ENCODE measurements around the gene BAZ1B. TPM values are rescaled to one million over a fixed set of nuclear protein-coding genes. Genes with fewer than 3 reads are reported as not detected.

Gene BAZ1B
- total and polyA plus RNA-seq, 2 of the 4 experiments (the other 2 are of a cell fraction), result 20.2 to 45.0 TPM

GRCh38 chr7:73544678-73545077 lies 22.6 kb upstream of the BAZ1B start:
- intact Hi-C loops (cut with micrococcal nuclease), result no loop called here
- Histone ChIP-seq H2BK15ac (ENCODE audit: low read depth, low read length) (no peak overlapping the region), H3K27me3 (ENCODE audit: control insufficient read depth, insufficient read depth, low read length) (no peaks in the 10 kb centered on the region), H3K4ac (ENCODE audit: low read depth, low read length) (no peak overlapping the region), H3K36me3 (ENCODE audit: control insufficient read depth, insufficient read depth, low read length) (peaks cover 38% of the 10 kb centered on the region), H3K23ac (ENCODE audit: low read depth, low read length) (no peak overlapping the region), H4K8ac (ENCODE audit: low read depth in 2 of 2, low read length in 2 of 2) (no peak overlapping the region), H3K4me1 (ENCODE audit: control insufficient read depth, insufficient read depth, low read length) (no peaks in the 10 kb centered on the region), H3K18ac (ENCODE audit: low read depth, low read length) (no peak overlapping the region), H2AFZ (replicated peaks; ENCODE audit: low read length, poor library complexity) (no peak overlapping the region), H4K20me1 (ENCODE audit: insufficient read depth, low read length) (peaks cover 27% of the 10 kb centered on the region), H2AK9ac (replicated peaks; ENCODE audit: low read depth, low read length, poor library complexity) (no peak overlapping the region), H4K91ac (ENCODE audit: insufficient read depth, low read depth, low read length) (no peak overlapping the region), H3K4me3 (ENCODE audit: insufficient read depth, low read depth, low read length) (no peak overlapping the region), H2AK5ac (ENCODE audit: low read depth, low read length) (no peak overlapping the region), H3K14ac (replicated peaks; ENCODE audit: low read depth, low read length) (no peak overlapping the region), H3K9me3 (ENCODE audit: control insufficient read depth, insufficient read depth, low read length) (no peaks in the 10 kb centered on the region), H3K79me1 (ENCODE audit: low read depth in 1 of 2, low read length in 2 of 2) (peaks cover 52 to 85% of the 10 kb centered on the region in 2 experiments), H2BK5ac (ENCODE audit: low read depth, low read length, poor library complexity, severe bottlenecking) (no peak overlapping the region), H3K27ac (ENCODE audit: insufficient read depth, low read length) (no peak overlapping the region), H3K9ac (ENCODE audit: low read depth, low read length) (no peak overlapping the region), H4K5ac (ENCODE audit: low read depth, low read length) (no peak overlapping the region), H2BK20ac (ENCODE audit: low read depth, low read length) (no peak overlapping the region), H3K4me2 (ENCODE audit: low read depth, low read length) (no peak overlapping the region), H3K56ac (ENCODE audit: extremely low read depth, insufficient read depth, low read length) (no peak overlapping the region), H2BK120ac (ENCODE audit: low read depth, low read length) (no peak overlapping the region), H3K9me1 (ENCODE audit: insufficient read depth, low read length) (peaks cover 13% of the 10 kb centered on the region; the same call in 1 of the 2 replicates)
- no peak for ATAC-seq (ENCODE audit: low read depth)
- CTCF ChIA-PET, result no interaction called here
- no TSS peak for BruUV-seq (replicated peaks)
- no peak for DNase-seq
- POLR2A ChIA-PET (ENCODE audit: unreplicated experiment), result interaction anchor here (0.7 kb wide), 1 partner anchor 23 kb away, joined by 5 read pairs; no protein-coding TSS in a partner anchor
- no peak for TF ChIP-seq FOS (IDR thresholded peaks at IDR 0.05; ENCODE audit: low read depth, low read length)
- TF ChIP-seq, protein P1, sequence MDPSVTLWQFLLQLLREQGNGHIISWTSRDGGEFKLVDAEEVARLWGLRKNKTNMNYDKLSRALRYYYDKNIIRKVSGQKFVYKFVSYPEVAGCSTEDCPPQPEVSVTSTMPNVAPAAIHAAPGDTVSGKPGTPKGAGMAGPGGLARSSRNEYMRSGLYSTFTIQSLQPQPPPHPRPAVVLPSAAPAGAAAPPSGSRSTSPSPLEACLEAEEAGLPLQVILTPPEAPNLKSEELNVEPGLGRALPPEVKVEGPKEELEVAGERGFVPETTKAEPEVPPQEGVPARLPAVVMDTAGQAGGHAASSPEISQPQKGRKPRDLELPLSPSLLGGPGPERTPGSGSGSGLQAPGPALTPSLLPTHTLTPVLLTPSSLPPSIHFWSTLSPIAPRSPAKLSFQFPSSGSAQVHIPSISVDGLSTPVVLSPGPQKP (IDR thresholded peaks at IDR 0.05; ENCODE audit: borderline replicate concordance, low read depth, low read length), result no peak
- no peak for TF ChIP-seq BHLHE40 (IDR thresholded peaks at IDR 0.05; ENCODE audit: low read depth, low read length)
- no peak for TF ChIP-seq SMC3 (IDR thresholded peaks at IDR 0.05; ENCODE audit: low read depth, low read length)
- TF ChIP-seq RFX5 (IDR thresholded peaks at IDR 0.05; ENCODE audit: low read depth, low read length), result no peak
- TF ChIP-seq MXI1 (IDR thresholded peaks at IDR 0.05; ENCODE audit: borderline replicate concordance, low read depth, low read length), result no peak
- TF ChIP-seq CHD1 (IDR thresholded peaks at IDR 0.05; ENCODE audit: low read depth, low read length), result no peak
- TF ChIP-seq NFE2L2 (IDR thresholded peaks at IDR 0.05; ENCODE audit: low read depth, low read length), result no peak
- TF ChIP-seq CEBPB (IDR thresholded peaks at IDR 0.05; ENCODE audit: low read depth, low read length), result no peak
- TF ChIP-seq RCOR1 (IDR thresholded peaks at IDR 0.05; ENCODE audit: insufficient replicate concordance, low read length), result no peak
- TF ChIP-seq CTCF (conservative IDR thresholded peaks at IDR 0.05; ENCODE audit: low read depth, low read length), result no peak
- TF ChIP-seq MAZ (IDR thresholded peaks at IDR 0.05; ENCODE audit: borderline replicate concordance, low read depth, low read length), result no peak
- TF ChIP-seq POLR2A (IDR thresholded peaks at IDR 0.05; ENCODE audit: low read depth, low read length), result no peak
- no peak for TF ChIP-seq MAFK (IDR thresholded peaks at IDR 0.05; ENCODE audit: low read depth, low read length)
- TF ChIP-seq USF2 (IDR thresholded peaks at IDR 0.05; ENCODE audit: low read depth, low read length), result no peak
- in situ Hi-C loops (cut with MboI; ENCODE audit: low sequenced_read_pairs), result no loop called here
- WGBS, 2 experiments (ENCODE audit: extremely low coverage in 2 of 2, insufficient read length in 1 of 2), result no CpG with 5 or more reads among the region's 2 CpGs
- dilution Hi-C loops (cut with HindIII; ENCODE audit: low sequenced_read_pairs, unreplicated experiment), result no loop called here
